T-helper 1 cell (primary cell): Measurements from ENCODE around the gene LRRC51.
"Not testable (repeated sequence)": the region's sequence is repeated elsewhere in the genome, so short reads cannot be mapped to it uniquely, and the experiment has no call there.

Source experiments
- DNase-seq, 5 donors: peaks; one replicate each; pipeline ENCODE4 v3.0.0-alpha.2; 2012 to 2020

Gene LRRC51

GRCh38 chr11:72111300-72112142 lies 30.9 kb downstream of the LRRC51 start:
- DNase-seq, result no peak

GRCh38 chr11:72112143-72112977 lies 31.7 kb downstream of the LRRC51 start, which contains the start of gene ANAPC15:
ANAPC15 (minus strand) TSS chr11:72112695; CDS start chr11:72111276, 1,419 bp downstream.
- DNase-seq, result peak; percentile 92 to 99 (median 97)

GRCh38 chr11:72112978-72113808 lies 32.5 kb downstream of the LRRC51 start:
- DNase-seq, result no peak

GRCh38 chr11:72114570-72114969 lies 33.9 kb downstream of the LRRC51 start:
- DNase-seq, result no peak

- DNase-seq, result no peak
Measured at GRCh38 chr11:72116019-72116755, 35.5 kb downstream of the LRRC51 start.

GRCh38 chr11:72119198-72119597 lies 38.5 kb downstream of the LRRC51 start:
- DNase-seq, result no peak

GRCh38 chr11:72120930-72121329 lies 40.3 kb downstream of the LRRC51 start:
- no peak for DNase-seq

GRCh38 chr11:72122607-72123006 lies 42.0 kb downstream of the LRRC51 start:
- DNase-seq, result no peak

GRCh38 chr11:72123117-72123653 lies 42.5 kb downstream of the LRRC51 start:
- no peak for DNase-seq

GRCh38 chr11:72124046-72124445 lies 43.4 kb downstream of the LRRC51 start:
- no peak for DNase-seq

GRCh38 chr11:72125956-72126355 lies 45.3 kb downstream of the LRRC51 start:
- no peak for DNase-seq

GRCh38 chr11:72127923-72128322 lies 47.3 kb downstream of the LRRC51 start:
- no peak for DNase-seq

- DNase-seq, result no peak
Measured at GRCh38 chr11:72129381-72129780, 48.7 kb downstream of the LRRC51 start.

- DNase-seq, result no peak
Measured at GRCh38 chr11:72132646-72133045, 52.0 kb downstream of the LRRC51 start.

GRCh38 chr11:72135473-72135872 lies 54.8 kb downstream of the LRRC51 start, which contains the start of gene FOLR3:
FOLR3 (plus strand) TSS chr11:72135725; CDS start chr11:72135953, 228 bp downstream.
- DNase-seq, result not testable (repeated sequence)

GRCh38 chr11:72135891-72136683 lies 55.4 kb downstream of the LRRC51 start:
- no peak for DNase-seq

- DNase-seq, result peak in 1 of 5 donors; percentile 7
Measured at GRCh38 chr11:72136684-72137262, 56.1 kb downstream of the LRRC51 start.

- DNase-seq, result no peak
Measured at GRCh38 chr11:72138821-72139390, 58.3 kb downstream of the LRRC51 start.

GRCh38 chr11:72139500-72139899 lies 58.9 kb downstream of the LRRC51 start:
- DNase-seq, result no peak

- DNase-seq, result no peak
Measured at GRCh38 chr11:72140661-72141060, 60.0 kb downstream of the LRRC51 start.
